DLD1 (cell line): ENCODE results near the gene DHRS13.
"Not testable (repeated sequence)": the region's sequence is repeated elsewhere in the genome, so short reads cannot be mapped to it uniquely, and the experiment has no call there.

Source experiments
- in situ Hi-C: cut with HindIII; loops from 2 replicates; pipeline ENCODE4 v1.10.0; 2017; ENCODE audit warnings: low sequenced_read_pairs

DHRS13 gene

DNA sequence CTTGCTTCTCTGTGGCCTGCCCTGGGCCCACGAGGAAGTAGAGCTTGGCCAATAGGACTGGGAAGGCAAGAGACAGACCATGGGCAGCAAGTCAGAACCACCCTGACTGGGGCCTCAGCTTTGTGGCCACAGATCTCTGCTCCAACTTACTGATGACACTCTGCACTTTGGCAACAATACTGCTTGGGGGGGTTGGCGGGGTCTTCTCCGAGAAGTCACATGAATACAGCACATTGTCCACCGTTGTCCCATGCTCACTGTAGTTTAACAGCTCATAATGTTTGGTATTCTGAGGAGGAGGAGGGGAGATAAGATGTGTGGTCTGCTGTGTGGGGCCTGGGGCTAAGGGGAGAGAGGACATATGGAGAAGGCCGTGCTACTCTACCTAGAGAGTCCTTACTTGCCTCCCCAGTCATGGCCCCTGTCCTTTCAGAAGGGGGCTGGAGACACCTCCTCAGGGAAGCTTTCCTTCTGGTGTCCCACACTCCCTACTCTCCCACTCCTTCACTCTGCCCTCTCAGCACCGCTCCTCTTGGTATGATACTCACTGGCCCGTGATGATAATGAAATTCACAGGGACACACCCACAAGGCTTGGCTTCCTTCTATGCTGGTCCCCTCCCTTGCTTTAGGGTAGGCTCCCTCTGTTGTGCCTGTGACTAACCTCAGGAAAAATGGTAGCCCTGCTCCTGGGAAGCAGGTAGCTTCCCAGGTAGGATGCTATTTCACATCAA lies 4.0 kb upstream of the DHRS13 start:
- in situ Hi-C loops = no loop called here

DNA sequence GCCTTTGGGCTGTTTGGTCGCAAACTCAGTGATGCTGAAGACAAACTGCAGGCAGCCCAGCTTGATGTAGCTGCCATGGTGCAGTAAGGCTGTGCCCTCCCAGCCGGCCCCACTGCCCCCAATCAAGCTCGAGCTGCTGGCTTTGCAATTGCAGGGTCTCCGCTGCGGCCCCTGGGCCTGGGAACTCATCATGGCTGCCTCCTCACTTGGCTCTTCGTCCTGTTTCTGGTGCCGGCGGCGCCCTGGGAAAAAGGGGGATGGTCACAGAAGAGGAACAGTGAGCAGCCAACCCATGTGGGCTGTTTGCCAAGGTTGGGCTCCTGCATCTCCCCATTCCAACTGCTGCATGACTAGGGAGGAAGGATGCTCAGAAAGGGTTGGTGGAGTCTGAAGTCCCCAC lies 3.4 kb upstream of the DHRS13 start:
- in situ Hi-C loops = no loop called here

DNA sequence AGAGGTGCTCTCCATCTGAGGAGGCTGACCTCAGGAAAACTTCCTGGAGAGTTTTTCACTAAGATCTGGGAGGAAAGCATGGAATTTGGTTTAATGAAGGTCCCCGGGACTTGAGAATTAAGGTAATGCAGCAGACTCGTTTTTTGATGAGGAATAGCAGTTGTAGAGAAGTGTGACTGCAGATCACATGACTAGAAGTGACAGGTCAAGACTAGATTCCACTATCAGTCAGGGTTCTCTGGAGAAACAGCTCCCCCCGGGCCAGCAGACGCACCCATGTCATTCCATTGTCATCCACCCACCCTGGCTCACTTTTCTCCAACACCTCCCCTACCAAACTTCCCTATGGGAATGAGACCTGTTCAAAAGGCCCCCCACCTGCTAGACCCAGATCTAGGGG lies 1.9 kb upstream of the DHRS13 start:
- in situ Hi-C loops = no loop called here

DNA sequence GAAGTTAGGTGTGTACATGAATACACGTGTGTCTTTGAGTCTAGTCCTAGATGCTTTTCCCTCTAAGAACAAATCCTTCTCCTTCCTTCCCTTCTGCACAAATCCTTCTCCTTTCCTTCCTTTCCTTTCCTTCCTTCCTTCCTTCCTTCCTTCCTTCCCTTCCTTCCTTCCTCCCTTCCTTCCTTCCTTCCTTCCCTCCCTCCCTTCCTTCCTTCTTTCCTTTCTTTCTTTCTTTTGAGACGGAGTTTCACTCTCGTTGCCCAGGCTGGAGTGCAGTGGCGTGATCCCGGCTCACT lies 615 bp upstream of the DHRS13 start:
- in situ Hi-C loops = not testable (repeated sequence)

DNA sequence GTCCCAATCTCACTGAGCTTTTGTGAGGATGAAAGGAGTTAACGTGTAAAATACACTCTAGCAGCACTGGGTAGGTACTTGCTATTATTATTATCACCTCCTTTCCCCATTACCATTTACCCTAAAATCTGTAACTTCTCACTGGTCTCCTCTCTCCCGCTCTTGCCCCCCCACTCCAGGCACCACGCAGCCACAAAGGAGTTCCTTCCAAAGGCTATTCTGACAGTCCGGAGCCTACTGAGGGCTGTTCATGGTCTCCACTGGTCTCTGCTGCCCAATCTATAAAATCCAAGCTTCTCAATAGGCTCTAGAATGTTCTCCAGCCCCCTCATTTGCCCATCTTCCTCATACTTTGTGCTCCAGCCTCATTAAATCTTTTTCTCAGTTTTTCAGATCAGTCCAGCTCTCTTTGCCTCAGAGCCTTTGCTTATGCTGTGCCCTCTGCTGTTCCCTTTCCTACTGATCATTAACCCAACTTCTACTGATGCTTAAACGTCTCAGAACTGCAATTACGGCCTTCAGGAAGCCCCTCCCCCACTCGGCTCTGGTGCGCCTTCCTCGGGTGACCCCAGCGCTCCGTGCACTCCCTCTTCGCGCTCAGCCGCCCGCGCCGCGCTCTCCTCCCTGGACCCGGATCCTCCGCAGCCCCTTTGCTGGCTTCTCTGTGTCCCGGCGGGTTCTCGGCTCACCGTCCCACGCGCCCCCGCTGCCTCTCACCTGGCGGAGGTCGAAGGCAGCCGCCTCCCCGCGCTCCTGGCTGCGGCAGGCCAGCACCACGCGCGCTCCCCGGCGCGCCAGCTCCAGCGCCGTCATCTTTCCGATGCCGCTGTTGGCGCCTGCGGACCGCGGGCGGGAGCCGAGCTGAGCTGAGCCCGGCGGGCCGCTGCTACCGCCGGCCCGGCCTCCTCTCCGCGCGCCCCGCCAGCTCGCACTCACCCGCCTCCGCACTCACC lies 737 bp downstream of the DHRS13 start:
- in situ Hi-C loops = no loop called here

DNA sequence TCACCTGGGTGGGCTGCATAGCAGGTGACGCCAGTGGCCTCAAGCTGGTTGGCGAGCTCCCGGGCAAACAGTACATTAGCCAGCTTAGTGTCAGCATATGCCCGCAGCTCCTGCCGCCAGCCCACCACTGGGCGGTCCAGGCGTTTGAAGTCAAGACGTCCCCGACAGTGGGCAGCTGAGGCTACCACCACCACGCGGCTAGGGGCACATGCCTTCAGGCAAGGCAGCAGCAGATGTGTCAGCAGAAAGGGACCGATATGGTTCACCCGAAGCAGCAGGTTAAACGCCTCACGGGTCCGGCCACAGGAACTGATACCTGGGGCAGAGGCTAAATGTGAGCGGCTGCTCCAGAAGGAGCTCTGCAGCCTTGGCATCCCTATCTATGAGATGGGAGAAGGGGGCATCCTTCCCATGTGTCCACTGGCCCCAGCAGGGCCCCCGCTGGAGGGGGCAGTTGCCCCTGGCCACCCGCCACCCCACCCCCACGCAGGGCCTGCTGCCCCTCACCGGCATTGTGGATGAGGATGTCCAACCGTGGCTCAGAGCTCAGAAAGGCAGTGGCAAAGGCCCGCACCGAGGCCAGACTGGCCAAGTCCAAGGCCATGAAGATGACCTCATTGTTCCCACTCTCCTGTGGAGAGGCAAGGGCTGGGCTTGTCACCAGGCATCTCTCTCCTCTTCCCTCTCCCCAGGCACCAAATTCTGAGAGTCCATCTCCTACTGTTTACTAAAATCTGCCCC lies 1.7 kb downstream of the DHRS13 start:
- in situ Hi-C loops = no loop called here

DNA sequence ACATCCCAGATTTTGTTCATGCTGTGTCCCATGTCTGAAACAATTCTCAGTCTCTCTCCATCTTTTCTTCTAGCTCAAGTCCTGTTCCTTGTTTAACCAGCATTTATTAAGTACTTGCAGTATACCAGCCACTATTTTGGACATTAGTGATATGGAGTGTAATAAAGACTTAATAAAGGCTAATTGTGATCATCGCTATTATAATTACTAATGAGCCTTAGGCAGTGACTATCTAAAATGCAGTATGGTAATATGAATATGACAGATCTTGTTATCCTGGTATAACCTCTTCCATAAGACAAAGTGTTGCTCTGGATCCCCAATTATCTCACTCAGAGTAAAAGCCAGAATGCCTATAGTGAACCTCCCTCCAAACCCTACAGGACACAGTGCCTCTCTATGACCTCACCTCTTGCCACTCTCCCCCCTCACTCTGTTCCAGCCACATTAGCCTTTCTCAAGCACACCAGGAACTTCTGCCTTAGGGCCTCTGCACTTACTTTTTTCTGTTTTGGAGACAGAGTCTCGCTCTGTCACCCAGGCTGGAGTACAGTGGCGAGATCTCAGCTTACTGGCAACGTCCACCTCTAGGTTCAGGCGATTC lies 3.6 kb downstream of the DHRS13 start:
- in situ Hi-C loops = no loop called here

DNA sequence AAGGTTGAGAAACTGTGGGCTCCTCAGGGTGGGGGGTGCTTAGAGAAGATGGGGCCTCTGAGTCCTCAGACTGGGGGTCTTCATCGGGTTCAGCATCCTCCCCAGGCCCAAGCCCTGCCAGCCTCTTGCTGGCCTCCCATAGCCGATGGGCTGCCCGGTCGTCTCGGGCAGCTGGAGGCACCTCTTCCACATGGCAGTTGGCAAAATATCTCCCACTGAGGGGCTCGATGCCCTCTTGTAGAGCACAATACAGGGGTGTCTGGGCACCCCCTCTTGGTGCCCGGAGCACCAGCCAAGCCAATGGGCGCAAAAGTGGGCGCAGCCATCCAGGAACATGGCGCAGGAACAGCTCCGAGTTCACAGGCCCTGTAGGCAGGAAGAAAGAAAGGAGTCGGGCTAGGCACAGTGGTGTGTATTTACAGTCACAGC lies 4.3 kb downstream of the DHRS13 start:
- in situ Hi-C loops = no loop called here

DNA sequence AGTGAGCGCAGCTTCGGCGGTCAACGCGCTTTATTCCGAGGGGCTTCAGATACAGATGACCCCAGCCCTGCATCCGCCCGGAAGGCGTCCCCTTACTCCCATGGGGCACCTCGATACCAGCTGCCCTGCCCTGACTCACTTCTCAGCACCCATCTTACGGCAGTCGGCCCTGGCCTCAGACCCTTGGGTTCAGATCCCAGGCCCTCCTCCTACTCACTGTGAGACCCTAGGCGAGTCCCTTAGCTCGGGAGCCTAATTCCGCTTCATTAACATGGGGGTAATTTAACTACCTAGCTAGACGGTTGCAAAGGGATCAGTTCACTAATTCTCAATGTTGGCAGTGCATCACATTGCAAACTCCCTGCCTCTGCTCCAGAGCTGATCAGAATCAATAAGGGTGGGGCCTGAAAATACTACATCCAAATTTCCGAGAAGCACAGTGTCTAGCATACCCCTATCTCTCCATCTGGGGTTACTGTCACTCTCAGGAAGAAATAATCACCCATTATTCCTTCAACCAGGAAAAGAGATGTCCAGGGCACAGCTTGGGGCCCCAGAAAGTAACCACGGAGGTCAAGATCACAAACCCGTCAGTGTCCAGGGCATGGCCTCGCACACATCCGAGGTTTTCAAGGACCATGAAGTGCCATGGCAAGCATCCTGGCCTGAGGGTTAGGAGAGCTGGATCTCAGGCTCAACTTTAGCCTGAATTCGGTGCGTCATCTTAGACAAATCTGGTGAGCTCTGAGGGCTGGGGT lies 4.9 kb downstream of the DHRS13 start:
- in situ Hi-C loops = no loop called here

DNA sequence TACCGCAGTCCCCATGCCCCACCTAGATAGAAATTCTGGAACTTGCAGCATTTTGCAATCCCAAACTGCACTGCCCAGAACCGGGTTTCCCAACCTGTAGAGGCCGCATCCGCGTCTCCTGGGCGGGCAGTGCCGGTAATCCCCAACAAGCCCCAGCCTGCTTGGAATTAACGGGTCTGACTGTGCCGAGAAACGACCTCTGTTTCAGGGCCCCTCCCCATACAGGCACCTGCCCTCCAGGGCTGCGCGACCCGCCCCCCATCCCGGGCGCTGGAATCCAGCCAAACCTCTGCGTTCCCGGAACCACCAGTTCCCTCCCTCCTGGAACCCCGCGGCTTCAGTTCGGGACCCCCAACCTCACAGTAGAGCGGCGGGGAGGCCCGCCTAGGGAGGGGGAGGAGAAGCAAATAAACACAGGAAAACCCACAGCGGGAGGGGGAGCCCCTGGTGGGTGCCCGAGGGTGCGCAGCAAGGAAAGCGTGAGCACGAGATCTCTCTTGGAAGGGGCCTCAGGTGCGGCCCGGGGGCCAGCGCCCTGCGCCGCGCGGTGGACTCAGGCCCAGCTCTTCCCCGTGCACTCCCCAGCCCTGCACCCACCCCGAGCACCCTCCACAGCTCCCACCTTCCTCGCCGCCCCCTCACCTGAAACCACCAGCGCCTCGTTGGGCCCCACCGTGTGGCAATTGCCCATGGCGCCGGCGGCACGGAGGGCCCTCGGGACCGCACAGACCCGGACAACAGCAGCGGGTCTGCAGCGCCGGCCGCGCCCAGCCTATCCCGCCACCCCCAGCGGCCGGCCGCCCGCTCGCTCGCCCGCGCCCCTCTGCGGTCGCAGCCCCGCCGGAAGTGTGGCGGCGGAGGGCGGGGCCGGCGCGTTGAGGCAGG lies 5.8 kb downstream of the DHRS13 start, which contains the start of gene FLOT2:
Gene FLOT2 (minus strand): TSS at position 850 of the 885 bp plus-strand sequence. CDS start 159 bp downstream, at position 691.
- in situ Hi-C loops = no loop called here

DNA sequence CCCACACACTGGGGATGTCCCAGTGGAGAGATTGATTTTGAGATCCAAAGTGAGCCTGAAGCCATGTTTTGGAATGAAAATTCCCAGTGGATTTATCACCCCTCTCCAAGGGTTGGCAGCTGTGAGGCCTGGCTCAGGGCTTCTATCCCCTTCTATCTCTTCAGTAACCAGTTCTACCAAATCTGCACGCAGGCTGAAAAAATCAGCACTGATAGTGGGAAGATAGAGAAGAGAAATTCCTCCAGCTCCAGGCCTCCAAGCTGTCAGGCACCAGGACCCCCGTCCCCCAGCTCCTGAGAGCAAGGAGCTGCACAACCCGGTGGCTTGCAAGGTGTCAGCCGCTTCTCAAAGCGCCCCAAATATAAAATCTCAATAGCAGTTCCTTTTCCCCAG lies 6.4 kb downstream of the DHRS13 start:
- in situ Hi-C loops = no loop called here

DNA sequence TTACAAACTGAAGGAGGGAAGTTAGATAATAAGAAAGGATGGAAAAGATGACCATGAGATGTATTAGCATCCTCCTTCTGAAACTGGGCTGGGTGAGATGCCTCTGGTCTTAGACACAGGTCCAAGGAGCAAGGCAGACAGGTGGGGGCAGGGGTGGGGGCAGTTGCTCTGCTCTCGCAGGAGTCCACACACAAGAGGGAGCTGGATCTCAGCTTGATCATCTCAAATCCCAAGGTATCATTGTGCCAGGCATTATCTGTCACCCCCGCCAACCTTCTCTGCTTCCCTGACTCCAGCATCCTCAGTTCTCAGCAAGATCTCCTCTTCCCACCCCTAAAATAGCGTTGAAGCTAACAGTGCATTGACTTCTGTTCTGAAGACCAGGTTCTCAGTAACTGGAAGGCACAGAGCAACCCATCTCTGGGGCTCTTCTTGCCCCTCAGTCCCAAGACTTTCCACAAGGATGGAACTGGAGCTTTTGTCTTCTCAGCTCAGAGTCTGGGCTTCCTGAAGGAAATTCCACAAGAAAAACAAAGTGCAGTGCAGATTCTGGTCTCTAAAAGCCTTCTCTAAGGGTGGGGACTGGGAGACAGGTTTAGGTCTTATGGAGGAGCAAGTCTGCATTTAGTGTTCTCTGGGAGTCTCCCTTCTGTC lies 7.0 kb downstream of the DHRS13 start:
- in situ Hi-C loops = no loop called here

DNA sequence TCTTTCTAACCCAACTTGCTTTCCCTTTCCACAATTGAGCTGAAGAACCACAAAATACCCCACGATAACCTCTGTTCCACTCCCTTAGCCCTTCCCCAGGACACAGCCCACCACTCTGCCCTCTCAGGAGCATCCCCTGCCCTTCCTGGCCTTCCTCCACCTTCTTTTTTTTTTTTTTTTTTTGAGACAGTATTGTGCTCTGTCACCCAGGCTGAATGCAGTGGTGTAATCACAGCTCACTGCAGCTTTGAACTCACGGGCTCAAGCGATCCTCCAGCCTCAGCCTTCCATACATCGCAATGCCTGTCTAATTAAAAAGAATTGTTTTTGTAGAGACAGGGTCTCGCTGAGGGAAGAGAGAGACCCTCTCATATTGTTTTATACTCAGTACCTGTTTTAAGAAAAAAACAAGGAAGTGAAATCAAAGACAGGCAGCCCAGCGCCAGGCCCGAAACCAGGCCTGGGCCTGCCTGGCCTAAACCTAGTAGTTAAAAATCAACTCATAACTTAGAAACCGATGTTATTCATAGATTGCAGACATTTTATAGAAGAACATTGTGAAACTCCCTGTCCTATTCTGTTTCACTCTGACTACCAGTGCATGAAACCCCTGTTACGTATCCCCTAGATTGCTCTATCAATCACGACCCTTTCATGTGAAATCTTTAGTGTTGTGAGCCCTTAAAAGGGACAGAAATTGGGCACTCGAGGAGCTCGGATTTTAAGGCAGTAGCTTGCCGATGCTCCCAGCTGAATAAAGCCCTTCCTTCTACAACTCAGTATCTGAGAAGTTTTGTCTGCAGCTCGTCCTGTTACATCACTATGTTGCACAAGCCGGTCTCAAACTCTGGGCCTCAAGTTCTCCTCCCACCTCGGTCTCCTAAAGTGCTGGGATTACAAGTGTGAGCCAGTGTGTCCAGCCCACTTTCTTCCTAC lies 9.4 kb downstream of the DHRS13 start:
- in situ Hi-C loops = not testable (repeated sequence)

DNA sequence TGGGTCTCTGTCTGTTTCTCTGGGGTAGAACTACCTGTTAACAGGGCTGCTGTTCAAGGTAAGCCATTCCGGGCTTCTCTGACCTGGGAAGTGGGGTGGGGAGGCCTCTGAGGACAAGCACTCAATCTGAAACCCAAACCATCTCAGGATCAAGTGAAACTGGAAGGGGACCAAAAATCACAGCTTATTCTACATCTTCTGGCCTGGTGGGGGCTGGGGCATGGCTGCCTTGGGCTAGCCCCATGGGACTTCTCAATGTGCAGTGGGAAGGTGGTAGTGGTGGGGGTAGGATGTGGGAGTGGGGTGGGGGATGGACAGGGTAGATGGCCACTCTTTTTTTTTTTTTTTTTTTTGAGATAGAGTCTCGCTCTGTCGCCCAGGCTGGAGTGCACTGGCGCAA lies 10.9 kb downstream of the DHRS13 start:
- in situ Hi-C loops = no loop called here

DNA sequence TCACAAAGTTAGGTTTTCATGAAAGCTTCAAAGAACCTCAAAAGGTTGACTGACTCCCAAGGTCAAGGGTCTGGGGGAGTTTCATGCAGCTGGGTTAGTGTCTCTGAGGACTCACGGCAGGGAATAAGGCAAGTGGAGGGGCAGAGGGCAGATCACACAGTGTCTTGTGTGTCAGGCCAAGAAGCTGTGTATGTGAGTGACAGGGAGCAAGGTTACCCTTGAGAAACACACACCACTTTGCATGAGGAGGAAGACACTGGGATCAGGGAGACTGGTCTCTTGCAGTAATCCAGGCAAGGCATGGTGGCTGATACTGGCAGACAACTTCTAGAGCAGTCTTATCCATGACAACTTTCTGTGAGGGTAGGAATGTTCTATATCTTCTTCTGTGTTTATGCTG lies 11.7 kb downstream of the DHRS13 start:
- in situ Hi-C loops = no loop called here

DNA sequence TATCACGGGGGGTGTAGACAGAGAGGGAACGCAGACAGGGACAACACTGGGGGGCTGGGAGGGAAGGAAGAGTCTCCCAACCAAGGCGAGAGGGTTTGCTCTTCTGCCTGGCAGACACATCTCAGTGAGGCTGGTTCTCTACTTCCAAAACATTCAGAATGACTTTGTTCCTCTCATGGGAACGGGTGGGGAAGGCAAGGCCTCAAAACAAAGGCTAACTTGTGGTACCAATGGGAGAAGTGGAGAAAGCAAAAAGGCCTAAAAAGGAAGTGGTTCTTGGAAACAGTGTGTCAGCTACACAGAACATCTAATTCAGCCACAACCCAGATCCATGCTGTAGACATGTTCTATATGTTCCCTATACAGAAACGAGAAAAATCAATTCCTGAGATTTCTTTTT lies 12.9 kb downstream of the DHRS13 start:
- in situ Hi-C loops = no loop called here

DNA sequence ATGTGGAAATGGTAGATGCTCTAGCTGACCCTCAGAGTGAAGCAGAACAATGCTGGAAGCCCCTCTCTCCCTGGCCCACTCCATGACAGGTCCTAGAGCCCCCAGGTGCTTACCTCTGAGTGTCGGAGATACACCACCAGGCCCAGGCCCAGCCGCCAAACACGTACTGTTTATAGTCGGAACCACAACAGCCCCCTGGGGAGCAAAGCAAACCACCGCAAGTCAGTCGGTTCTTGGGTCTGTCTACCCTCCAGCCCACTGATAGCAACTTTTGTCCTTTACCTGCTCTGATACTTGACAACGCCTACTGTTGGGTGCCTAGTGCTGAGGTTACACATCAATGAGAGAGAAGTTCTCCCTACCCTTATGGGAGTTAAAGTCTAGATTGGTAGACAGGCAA lies 14.0 kb downstream of the DHRS13 start:
- in situ Hi-C loops = no loop called here
